ENCODE measurements around the gene HEATR9.

DNA sequence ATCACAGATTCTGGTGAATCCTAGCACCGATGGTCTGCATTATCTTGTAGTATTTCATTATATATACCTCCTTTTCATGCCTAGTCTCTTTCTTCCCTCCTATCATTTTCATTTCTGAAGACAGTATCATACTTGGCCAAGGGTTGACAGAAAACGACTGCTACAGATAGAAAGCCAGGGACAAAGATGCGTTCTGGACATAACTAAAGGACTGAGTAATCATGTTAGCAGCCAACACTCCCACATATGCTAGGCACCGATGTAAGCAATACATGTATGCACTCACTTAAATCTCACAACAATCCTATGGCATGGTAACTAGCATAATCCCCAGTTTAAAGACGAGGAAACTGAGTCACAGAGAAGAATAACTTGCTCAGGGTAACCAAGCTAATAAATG is 39.0 kb upstream of the HEATR9 start:
- TF ChIP-seq, protein P1, sequence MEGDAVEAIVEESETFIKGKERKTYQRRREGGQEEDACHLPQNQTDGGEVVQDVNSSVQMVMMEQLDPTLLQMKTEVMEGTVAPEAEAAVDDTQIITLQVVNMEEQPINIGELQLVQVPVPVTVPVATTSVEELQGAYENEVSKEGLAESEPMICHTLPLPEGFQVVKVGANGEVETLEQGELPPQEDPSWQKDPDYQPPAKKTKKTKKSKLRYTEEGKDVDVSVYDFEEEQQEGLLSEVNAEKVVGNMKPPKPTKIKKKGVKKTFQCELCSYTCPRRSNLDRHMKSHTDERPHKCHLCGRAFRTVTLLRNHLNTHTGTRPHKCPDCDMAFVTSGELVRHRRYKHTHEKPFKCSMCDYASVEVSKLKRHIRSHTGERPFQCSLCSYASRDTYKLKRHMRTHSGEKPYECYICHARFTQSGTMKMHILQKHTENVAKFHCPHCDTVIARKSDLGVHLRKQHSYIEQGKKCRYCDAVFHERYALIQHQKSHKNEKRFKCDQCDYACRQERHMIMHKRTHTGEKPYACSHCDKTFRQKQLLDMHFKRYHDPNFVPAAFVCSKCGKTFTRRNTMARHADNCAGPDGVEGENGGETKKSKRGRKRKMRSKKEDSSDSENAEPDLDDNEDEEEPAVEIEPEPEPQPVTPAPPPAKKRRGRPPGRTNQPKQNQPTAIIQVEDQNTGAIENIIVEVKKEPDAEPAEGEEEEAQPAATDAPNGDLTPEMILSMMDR (IDR thresholded peaks at IDR 0.05) = no peak
- TF ChIP-seq GATA3 (IDR thresholded peaks at IDR 0.05; ENCODE audit: borderline replicate concordance) (no peak), POLR2A (IDR thresholded peaks at IDR 0.05; ENCODE audit: low read length) (no peak), RCOR1 (IDR thresholded peaks at IDR 0.05; ENCODE audit: low read depth, low read length) (no peak), EP300 (IDR thresholded peaks at IDR 0.05) (no peak), CBX2 (IDR thresholded peaks at IDR 0.05; ENCODE audit: borderline replicate concordance, low read depth) (no peak), ZFP36 (IDR thresholded peaks at IDR 0.05; ENCODE audit: borderline replicate concordance, partially characterized antibody) (no peak), CEBPB (IDR thresholded peaks at IDR 0.05) (no peak), MAFK (IDR thresholded peaks at IDR 0.05; ENCODE audit: partially characterized antibody) (no peak), TP53 (CRISPR knock-in tag; IDR thresholded peaks at IDR 0.05) (no peak), ESRRA (IDR thresholded peaks at IDR 0.05; ENCODE audit: borderline replicate concordance, low read length) (no peak)
- TF ChIP-seq, protein P2, sequence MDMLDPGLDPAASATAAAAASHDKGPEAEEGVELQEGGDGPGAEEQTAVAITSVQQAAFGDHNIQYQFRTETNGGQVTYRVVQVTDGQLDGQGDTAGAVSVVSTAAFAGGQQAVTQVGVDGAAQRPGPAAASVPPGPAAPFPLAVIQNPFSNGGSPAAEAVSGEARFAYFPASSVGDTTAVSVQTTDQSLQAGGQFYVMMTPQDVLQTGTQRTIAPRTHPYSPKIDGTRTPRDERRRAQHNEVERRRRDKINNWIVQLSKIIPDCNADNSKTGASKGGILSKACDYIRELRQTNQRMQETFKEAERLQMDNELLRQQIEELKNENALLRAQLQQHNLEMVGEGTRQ (IDR thresholded peaks at IDR 0.05) = no peak
- TF ChIP-seq, protein P3, sequence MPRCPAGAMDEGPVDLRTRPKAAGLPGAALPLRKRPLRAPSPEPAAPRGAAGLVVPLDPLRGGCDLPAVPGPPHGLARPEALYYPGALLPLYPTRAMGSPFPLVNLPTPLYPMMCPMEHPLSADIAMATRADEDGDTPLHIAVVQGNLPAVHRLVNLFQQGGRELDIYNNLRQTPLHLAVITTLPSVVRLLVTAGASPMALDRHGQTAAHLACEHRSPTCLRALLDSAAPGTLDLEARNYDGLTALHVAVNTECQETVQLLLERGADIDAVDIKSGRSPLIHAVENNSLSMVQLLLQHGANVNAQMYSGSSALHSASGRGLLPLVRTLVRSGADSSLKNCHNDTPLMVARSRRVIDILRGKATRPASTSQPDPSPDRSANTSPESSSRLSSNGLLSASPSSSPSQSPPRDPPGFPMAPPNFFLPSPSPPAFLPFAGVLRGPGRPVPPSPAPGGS (IDR thresholded peaks at IDR 0.05) = no peak
